NCI-H1436 treated with DMSO at 0.1 percent for 48 hours (cell line): Measurements from ENCODE around the gene LRRIQ4.

Source experiments
- DNase-seq: peaks from one replicate; lab custom pipeline; 2025; lab: John Stamatoyannopoulos, UW

The LRRIQ4 gene

GRCh38 chr3:169855514-169855913 lies 42.8 kb downstream of the LRRIQ4 start:
- no peak for DNase-seq

GRCh38 chr3:169857811-169858210 lies 45.1 kb downstream of the LRRIQ4 start:
- DNase-seq: no peak

GRCh38 chr3:169861871-169862270 lies 49.2 kb downstream of the LRRIQ4 start:
- DNase-seq: no peak

- no peak for DNase-seq
Observed at GRCh38 chr3:169863458-169863899, 50.8 kb downstream of the LRRIQ4 start.

GRCh38 chr3:169864270-169864669 lies 51.6 kb downstream of the LRRIQ4 start:
- DNase-seq: no peak

- no peak for DNase-seq
Observed at GRCh38 chr3:169865176-169865767, 52.6 kb downstream of the LRRIQ4 start.

GRCh38 chr3:169867584-169868210 lies 55.0 kb downstream of the LRRIQ4 start:
- DNase-seq: no peak

GRCh38 chr3:169868369-169868768 lies 55.7 kb downstream of the LRRIQ4 start:
- no peak for DNase-seq

- DNase-seq: peak; percentile 21
Observed at GRCh38 chr3:169869484-169870220, 57.0 kb downstream of the LRRIQ4 start, which contains the start of gene LRRC31. LRRC31 (minus strand) TSS chr3:169869935; CDS start chr3:169869807, 128 bp downstream.

- DNase-seq: no peak
Observed at GRCh38 chr3:169871129-169871886, 58.6 kb downstream of the LRRIQ4 start.

- no peak for DNase-seq
Observed at GRCh38 chr3:169879013-169879557, 66.4 kb downstream of the LRRIQ4 start.

GRCh38 chr3:169879845-169880575 lies 67.3 kb downstream of the LRRIQ4 start:
- no peak for DNase-seq

GRCh38 chr3:169880576-169881250 lies 68.0 kb downstream of the LRRIQ4 start:
- DNase-seq: no peak

- no peak for DNase-seq
Observed at GRCh38 chr3:169886671-169887070, 74.0 kb downstream of the LRRIQ4 start.
